GM19468 (cell line): ENCODE data around the gene CALCR.

Source experiments
- ATAC-seq: cut with Tn5 transposase; IDR thresholded peaks from one replicate; pipeline ENCODE4 v1.9.1; 2021; ENCODE audit warnings: mild to moderate bottlenecking, moderate library complexity, moderate number of reproducible peaks; ENCODE audit not compliant: unreplicated experiment; ENCODE audit errors: extremely low read depth

Gene CALCR

DNA sequence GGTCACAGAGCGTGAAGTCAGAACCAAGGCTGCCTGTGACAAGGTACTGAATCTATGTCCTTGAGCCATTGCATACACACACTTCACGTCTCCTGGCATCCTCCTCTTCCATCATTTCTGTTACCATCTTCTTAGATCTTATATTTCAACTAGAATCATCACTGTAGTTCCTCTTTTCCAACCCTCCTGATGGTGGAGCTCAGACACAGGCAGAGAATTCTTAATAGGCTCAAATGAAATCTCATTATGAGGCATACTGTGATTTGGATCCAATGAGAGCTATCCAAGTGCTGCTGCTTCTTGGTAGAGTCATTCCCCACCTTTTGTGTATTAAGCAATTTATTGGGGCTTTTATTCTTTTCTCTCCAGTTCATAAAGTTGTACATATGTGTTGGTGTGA is 113.2 kb downstream of the CALCR start:
- ATAC-seq, result no peak

DNA sequence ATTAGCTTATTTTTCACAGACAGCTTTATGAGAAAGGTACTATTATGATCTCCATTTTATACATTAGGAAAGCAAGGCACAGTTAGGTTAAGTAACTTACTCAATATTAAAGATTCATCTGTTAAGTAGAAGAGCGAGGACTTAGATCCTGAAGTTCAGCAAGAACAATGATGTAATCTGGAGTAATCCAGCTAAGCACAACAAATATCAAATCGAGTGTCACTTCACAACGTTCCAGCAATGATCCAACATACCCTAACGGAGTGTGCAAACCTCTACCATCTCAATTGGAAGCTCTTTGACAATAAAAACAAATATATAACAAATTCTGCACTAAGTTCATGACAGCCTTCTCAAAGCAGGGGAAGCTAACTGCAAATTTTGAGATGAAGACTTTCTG is 121.3 kb downstream of the CALCR start:
- ATAC-seq, result no peak

DNA sequence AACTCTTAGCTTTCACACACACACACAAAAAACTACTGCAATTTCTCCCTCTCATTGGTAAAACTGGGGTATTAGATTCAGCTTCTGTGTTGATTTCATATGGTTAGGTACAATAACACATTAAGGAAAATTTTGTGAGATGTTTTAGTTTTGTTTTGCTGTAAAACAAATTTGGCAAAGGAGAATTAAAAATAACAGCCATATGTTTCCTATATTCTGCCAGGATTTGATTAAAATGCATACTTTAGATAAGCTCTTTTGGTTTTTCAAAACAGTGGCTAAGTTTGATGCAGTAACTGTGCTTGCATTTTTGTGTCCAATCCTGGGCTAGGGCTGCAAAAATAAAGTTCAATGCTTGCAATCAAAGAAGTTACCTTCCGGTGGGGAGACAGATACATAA is 126.3 kb downstream of the CALCR start:
- no peak for ATAC-seq

DNA sequence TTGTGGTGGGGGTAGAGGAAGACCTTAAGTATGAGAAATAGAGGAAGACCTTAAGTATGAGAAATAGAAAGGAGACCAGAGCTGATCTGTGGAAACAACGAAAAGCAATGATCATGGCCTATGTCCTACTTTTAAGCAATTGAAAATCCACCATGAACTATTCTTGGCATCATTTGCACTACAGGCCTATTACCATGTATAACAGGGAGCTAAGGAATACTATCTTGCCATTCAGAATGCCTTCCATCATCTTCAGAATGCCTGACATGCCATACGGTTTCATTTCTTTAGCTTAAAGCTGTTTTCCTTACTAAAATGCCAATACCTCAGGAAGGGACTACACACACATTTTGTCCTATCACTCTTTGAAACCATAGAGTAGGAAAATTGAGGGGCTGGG is 127.0 kb downstream of the CALCR start:
- ATAC-seq, result no peak

DNA sequence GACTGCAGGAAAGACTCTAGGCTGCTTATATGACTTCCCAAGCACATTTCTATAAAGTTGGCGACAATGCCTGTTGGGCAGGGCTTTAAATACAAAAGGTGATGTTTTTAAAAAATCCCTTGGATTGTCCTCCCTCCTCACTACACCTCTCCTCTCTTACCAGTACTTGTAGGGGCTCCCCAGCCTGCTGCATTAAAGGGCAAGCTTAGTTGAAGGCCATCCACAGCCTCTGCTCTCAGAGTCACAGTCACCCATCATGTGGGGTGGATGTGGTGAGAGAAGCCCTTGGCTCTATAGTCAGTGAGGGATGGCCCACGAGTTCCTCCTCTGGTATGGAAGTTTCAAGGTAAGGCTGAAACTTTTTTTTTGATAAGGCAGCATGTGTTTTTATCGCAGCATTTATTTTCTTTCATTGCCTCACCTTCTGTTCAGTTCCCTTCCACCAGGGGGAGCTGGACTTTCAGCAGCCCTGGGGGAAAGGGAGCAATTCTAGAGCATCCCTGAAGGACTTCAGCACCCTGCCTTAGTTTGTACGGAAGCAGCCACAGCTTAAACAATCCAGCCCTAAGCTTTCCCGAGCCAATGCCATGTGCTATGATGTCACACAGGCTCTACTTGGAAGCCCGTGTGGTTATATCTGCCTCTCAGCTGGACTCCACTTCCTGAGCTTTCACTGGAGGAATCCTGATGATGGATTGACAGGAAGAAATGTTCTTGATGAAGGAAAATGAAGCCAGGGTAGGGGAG is 131.9 kb downstream of the CALCR start:
- ATAC-seq, result no peak

DNA sequence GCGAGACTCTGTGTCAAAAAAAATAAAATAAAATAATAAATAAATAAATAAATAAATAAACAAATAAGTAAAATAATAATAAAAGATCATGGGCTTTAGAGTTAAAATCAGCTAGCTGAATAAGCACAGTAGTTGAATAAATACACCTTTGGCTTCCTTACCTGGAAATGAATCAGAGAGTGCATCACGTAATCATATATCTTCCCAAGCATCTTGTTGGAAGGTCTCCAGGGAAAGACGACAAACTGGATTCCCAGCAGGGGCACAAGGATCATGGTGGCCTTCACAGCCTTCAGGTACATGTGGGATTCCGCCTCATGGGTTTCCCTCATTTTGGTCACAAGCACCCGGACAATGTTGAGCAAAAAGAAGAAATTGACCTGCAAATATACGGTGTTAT is 138.7 kb downstream of the CALCR start:
- no peak for ATAC-seq

DNA sequence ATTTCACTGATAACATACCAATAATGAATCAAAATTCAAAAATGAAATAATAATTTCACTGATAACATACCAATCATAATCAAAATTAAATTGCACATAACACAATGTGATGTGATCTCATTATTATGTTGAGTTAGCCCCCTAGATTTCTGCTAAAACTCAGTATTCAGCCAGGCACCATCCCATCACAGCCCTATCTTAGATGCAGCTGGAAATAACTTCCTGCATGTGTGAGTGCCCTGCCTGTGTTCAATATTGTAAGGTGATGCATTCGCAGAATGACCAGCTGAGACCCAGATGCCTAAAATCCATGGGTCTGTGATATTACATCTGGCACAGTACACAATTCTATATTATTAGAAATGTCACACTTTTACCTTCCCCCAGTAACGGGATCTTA is 142.4 kb downstream of the CALCR start:
- no peak for ATAC-seq

DNA sequence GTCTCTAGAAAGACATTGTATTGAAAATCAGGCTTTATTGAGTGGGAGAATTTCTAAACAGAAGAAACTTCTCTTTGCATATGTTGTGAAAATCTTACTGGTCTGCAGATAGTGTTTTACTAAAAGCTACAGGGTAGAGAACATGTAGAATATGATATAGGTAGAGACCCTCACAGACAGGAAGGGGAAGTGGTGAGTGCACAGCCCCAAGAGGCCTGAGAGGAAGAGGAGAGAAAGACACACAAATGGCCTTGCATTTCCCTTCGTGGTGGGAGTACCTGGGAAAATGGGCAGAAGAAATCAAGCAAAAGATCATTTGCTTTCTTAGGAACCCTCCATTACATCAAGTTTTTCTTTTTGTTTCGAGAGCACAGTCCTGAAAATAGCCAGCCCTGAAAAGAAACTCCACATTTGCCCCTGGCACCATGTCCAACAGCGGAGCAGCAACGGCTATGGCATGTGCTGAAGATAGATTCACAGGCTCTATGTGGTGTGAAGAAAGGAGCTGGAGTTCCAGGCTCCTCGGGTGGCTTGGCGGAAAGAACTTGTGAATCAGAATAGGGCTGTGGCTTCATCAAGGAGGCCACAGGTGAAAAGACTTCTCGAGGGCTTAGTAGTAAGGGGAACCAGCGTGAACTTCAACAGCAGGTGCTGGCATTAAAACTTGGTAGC is 143.5 kb downstream of the CALCR start:
- ATAC-seq, result no peak

DNA sequence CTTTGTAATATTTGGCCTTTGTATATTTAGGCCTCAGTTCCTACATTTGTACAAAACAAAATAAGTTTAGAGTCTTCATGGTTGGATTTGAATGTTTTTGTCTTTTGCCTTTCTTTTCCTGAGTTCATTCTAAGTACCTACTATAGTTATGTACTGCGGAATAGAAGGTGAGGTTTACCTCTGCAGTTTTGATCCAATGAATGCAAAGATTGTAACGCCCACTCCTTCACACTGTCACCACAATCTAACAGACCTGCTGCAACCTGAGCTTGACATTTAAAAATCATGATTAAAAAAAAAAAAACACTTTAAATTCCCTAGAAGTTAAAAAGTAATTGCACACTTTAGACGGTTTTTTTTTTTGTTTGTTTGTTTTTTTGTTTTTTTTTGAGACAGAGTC is 145.0 kb downstream of the CALCR start:
- ATAC-seq, result no peak

DNA sequence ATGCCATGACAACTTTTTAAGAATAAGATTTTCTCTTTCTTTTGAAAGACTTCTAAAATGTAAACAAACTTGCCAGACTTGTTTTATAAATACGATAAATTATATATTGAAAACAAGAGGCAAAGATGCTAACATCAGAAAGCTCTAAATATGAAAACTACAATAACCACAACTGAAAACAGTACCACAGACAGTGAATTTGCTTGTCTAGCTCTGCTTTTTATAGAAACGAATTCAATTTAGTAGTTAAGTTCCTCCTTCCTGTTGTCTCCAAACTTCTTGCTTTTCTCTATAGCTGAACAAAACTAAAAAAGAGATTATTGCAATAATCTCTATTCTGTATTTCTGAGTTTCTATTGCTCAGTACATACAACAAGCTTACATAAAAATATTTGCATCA is 147.4 kb downstream of the CALCR start:
- ATAC-seq, result no peak

DNA sequence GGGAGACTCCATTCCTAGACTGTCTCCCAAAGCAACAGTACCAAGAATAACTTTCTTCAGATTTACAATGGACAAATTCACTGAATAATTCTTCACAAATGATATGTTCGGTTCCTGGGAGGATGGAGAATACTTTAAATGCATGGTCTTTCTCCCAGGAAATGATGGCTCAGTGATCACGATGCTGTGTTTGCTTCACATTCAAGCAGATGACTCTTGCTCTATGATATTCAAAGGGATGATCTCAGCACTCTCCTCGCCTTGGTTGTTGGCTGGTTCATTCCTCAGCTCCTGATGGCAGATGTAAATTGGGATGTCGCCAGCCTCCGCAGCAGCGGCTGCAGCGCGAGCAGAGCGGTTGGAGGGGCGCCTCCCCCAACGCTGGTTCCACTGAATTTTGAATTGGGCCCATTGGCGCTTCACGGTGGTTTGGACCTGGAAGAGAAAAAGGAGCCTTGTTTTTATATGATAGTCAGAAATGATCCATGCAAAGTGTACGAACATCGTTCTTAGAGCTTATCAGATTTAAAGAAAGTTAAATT is 148.3 kb downstream of the CALCR start:
- no peak for ATAC-seq

DNA sequence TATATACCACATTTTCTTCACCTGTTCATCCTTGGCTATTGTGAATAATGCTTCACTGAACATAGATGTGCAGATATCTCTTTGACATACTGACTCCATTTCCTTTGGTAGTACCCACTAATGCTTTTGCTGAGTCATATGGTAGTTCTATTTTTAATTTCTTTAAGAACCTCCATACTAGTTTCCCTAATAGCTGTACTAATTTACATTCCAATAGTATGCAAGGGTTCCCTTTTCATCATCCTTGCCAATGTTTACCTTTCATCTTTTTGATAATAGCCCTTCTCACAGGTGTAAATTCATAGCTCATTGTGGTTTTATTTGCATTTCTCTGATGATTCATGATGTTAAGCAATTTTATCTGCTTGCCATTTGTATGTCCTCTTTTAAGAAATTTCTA is 159.9 kb downstream of the CALCR start:
- no peak for ATAC-seq

DNA sequence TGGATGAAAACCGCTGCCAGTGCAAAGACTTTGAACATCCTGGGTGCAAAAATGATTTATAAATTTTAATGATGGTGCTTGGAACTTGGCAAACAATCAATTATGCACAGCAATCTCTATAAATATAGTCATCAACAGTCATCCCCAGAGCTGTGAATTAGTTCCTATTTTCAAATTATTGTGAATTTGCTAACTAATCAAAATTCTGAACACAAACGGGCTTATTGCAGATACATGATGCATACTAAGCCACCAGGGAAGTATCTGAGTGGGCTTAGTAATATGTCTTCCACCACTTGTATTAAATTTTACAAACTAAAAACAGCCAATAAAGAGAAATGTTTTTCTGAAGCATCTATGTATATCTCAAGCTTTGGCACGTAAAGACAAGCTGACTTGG is 165.2 kb downstream of the CALCR start:
- no peak for ATAC-seq

DNA sequence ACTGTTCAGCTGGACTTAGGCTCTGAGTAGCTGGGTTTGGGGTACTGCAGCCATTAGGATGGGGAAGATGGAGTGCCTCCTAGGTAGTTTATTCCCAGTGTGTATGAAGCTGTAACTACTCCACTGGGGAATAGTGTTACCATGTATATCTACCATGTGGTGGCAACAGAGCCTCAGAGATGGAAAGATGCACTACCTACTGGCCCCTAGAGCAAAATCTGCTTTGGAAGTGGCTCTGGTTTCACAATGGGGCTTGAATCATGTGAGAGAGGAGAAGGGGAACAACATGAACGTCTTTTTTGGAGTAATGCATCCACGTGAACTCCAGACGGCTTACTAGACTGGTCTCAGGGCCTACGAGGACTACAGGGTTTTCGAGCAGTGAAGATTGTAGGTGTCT is 167.3 kb downstream of the CALCR start:
- no peak for ATAC-seq

DNA sequence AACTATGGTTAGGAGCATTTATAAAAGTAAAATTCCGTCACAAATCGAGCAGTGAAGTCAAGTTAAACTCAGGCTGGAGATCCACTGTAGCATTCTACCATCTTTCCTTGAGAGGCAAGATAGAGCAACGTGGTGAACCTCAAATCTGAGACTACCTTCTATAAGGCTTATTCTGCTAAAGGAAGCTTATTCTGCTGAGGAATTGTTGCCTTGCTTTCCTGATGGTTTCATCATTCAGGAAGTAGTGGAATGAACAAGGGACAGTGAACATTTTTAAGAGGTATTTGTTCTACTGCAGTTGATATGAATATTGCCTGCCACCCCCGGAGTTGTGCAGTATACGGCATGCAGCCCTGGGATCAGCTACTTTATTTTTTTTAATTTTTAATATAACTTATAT is 171.6 kb downstream of the CALCR start:
- ATAC-seq, result no peak

DNA sequence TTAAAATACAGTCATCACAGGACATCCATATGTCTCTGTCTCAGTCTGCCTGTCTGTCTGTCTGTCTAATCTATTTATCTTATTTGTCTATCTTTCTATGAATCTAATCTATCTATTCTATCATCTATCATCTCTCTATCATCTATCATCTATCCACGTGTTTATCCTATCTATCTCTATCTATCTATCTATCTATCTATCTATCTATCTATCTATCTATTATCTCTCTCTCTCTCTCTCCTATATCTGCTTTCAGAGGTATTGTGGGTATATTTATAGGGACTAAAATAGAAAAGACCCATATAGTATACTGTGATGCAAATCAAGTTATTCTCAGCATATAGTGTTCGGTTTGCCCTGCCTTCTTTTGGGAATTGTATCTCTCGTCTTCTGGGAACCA is 174.9 kb downstream of the CALCR start:
- no peak for ATAC-seq

DNA sequence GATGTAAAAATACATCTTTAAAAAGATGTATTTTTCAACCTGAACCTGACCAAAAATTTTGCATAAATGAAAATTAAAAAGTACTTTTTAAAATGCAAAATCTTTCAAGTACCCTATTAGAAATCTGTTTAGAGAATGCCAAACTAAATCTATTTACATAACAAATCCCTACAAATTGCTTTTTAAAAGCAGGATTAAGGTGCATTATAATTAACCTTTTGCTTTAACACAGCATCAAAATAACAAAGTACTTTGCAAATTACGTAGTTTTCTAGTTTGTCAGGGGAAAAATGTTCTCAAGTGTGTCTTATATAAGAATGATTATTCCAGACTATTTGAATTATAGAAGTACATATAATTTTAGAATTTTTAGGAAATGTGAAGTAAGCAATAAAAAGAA is 181.5 kb downstream of the CALCR start:
- no peak for ATAC-seq

DNA sequence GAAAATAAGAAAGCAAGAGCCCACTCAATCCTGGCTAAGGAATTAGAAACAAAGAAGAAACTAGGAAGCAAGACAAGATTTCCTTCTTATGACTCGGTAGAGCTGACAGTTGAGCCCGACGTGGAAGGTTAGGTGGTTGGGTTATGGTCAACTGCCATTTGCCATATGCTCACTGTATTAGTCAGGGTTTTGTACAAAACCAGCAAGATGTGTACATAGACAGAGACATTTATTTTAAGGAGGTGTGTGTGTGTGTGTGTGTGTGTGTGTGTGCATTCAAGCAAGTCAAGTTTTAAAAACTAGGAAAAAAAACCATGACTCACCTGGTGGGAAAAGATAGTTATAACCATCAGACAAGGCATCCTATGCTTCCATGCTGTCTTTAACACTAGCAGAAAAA is 183.9 kb downstream of the CALCR start:
- ATAC-seq, result no peak

DNA sequence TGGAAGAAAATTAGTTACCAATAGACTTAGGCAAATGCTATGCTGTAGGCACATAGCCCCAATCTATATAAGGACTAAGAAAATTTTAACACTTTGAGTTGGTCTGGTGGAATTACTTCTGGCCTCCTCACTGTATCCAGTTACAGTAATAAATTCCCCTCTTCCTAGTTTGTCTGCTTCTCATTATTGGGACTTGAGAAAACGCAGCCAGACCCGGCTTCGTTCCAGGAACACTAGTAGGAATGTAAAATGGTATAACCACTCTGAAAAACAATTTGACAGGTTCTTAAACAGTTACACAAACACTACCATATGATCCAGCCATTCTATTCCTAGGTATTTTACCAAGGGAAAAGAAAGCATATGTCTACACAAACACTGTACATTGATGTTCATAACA is 192.2 kb downstream of the CALCR start:
- ATAC-seq, result no peak

DNA sequence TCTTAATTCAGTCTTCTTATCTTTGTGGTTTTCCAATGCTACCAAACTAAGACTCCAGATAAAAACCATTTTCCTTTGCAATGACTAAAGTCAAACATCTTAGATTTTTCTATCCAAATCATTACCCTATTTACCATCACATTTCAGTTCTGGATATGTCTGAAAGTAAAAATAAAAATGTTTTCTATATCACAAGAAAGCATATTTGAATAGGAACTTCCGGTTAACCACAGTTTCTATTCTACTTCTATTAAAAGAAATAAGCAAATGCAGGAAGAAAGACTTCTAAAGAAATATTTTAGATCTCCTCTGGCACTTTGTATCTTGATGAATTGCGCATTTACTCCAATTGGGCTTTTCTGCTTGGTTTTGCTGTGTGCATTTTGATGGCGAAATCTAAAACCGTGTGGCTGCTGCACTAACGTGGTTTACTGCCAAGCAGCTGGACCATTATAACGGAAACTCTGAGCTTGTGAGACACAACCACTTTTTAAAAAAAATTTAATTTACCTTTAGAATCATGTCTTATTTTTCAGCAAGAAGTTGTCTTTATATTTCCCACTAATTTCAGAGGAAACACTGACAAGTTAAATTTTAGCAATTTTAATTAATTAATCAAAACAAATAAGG is 196.3 kb downstream of the CALCR start:
- no peak for ATAC-seq

DNA sequence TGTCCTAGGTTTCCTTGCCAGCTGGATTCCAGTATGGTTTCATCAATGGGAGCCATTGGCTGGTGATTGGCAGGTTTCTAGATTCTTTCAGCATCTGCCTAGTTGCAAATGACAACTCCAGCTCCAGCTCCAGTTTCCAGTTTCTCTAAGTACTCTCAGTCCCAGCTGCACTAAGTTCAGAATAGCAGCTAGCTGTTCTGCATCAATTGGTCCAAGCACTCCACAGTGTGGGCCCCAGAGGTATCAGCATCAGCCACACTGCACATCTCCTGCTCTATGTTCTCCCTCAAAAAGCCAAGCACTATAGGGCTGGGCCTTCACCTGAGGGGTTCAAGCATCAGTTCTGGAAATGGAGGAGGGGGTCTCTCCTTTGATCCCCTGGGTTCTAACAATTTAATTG is 198.9 kb downstream of the CALCR start:
- no peak for ATAC-seq
